K562 (cell line): ENCODE results near the gene ANAPC13. TPM values are rescaled to one million over a fixed set of nuclear protein-coding genes. Genes with fewer than 3 reads are reported as not detected.

Experiments
- ATAC-seq: fragments of 200-7000 bp; cut with Tn5 transposase; 3 replicates; pipeline ENCODE4 v1.9.1; 2020; ENCODE audit warnings: moderate library complexity
- BruUV-seq: library from RNA; stranded (reverse); fragments of 400-500 nt; replicated peaks from 2 replicates; lab custom pipeline; 2021; lab: Mats Ljungman, UMichigan
- CTCF ChIA-PET: fragments of 300-600 bp; formaldehyde crosslinking; extraction: SDS; loops from one replicate; lab custom pipeline; 2021; ENCODE audit warnings: low intra/inter-chr PET ratio; lab: Yijun Ruan, JAX
- POLR2A ChIA-PET: fragments of 300-600, 350-650 bp; sonication (Branson Sonifier 250); formaldehyde crosslinking; extraction: SDS; loops from one replicate; lab custom pipeline; 2021; ENCODE audit warnings: antibody characterized with exemption, inconsistent platforms; lab: Yijun Ruan, JAX
- DNase-seq, 4 experiments: peaks; one replicate each; pipeline versions ENCODE4 v3.0.0 to v3.0.0-alpha.2; 2011 to 2018; ENCODE audit warnings: low spot score in 3 of 4, mixed read lengths in 3 of 4; ENCODE audit errors: extremely low read depth in 1 of 4
- FAIRE-seq: peaks from 2 replicates; lab custom pipeline; 2011; peaks lifted over from hg19 to GRCh38; lab: Jason Lieb, UNC
- H2AFZ ChIP-seq: 2 replicates; pipeline ENCODE4 v1.6.0; 2011; ENCODE audit warnings: low read depth, low read length, control low read depth, inconsistent platforms
- H3K27ac ChIP-seq: fragments of 200-600 bp; 3 replicates; pipeline ENCODE4 v1.8.0; 2011; ENCODE audit warnings: low read depth, mild to moderate bottlenecking, control low read depth, inconsistent platforms, low read length, moderate library complexity, mixed read lengths; ENCODE audit errors: extremely low read depth
- H3K27me3 ChIP-seq, 2 experiments: fragments of 300-600 bp in 1 of 2; 2 replicates in 1 of 2; 3 replicates in 1 of 2; pipeline versions ENCODE4 v1.6.0 to v1.8.0; 2011; ENCODE audit warnings: inconsistent platforms in 2 of 2, low read length in 2 of 2, mild to moderate bottlenecking in 1 of 2, mixed read lengths in 1 of 2, moderate library complexity in 1 of 2; ENCODE audit not compliant: control insufficient read depth in 2 of 2, insufficient read depth in 2 of 2
- H3K36me3 ChIP-seq: fragments of 300-600 bp; 3 replicates; pipeline ENCODE4 v1.8.0; 2011; ENCODE audit warnings: mild to moderate bottlenecking, low read length, inconsistent platforms; ENCODE audit not compliant: control insufficient read depth, insufficient read depth
- H3K4me1 ChIP-seq, 2 experiments: fragments of 200-600 bp in 1 of 2; replicated peaks in 1 of 2; 2 replicates in 1 of 2; 3 replicates in 1 of 2; pipeline versions ENCODE4 v1.5.1 to v1.8.0; 2011; ENCODE audit warnings: inconsistent platforms in 2 of 2, low read length in 2 of 2, mild to moderate bottlenecking in 1 of 2, mixed read lengths in 1 of 2, moderate library complexity in 1 of 2; ENCODE audit not compliant: control insufficient read depth in 2 of 2, insufficient read depth in 2 of 2
- H3K4me2 ChIP-seq: 2 replicates; pipeline ENCODE4 v1.6.1; 2011; ENCODE audit warnings: low read length, control low read depth, inconsistent platforms, mixed read lengths; ENCODE audit not compliant: insufficient read depth
- H3K4me3 ChIP-seq: fragments of 200-600 bp; sonication (generic), shearing (Covaris generic); 2 replicates; pipeline ENCODE4 v1.5.1; 2016; ENCODE audit warnings: control low read depth, inconsistent platforms
- H3K79me2 ChIP-seq: fragments of 200-600 bp; 3 replicates; pipeline ENCODE4 v1.8.0; 2011; ENCODE audit warnings: low read length, inconsistent platforms; ENCODE audit not compliant: control insufficient read depth, insufficient read depth
- H3K9ac ChIP-seq, 2 experiments: 2 replicates each; pipeline versions ENCODE4 v1.6.0 to v1.6.1; 2011; ENCODE audit warnings: low read depth in 2 of 2, low read length in 2 of 2, control low read depth in 1 of 2, inconsistent platforms in 1 of 2, mild to moderate bottlenecking in 1 of 2, mixed read lengths in 1 of 2; ENCODE audit not compliant: insufficient read depth in 1 of 2
- H3K9me1 ChIP-seq: one replicate; pipeline ENCODE4 v1.6.0; 2011; ENCODE audit warnings: inconsistent platforms, mild to moderate bottlenecking, low read length, moderate library complexity; ENCODE audit not compliant: control insufficient read depth, insufficient read depth
- H3K9me3 ChIP-seq: replicated peaks from 2 replicates; pipeline ENCODE4 v1.5.1; 2011; ENCODE audit warnings: low read depth, low read length, inconsistent platforms; ENCODE audit not compliant: control insufficient read depth, insufficient read depth
- H4K20me1 ChIP-seq: replicated peaks from 2 replicates; pipeline ENCODE4 v1.6.1; 2011; ENCODE audit warnings: low read length, inconsistent platforms, mixed read lengths; ENCODE audit not compliant: control insufficient read depth, insufficient read depth
- ATF7 ChIP-seq: fragments of 450-650 bp; IDR thresholded peaks from 2 replicates; pipeline ENCODE4 v1.7.1; 2014; ENCODE audit warnings: mild to moderate bottlenecking, moderate library complexity
- DACH1 ChIP-seq: fragments of 450-650 bp; IDR thresholded peaks from 2 replicates; pipeline ENCODE4 v1.6.1; 2018; ENCODE audit not compliant: partially characterized antibody
- GATA2 ChIP-seq: sonication (generic); formaldehyde crosslinking; IDR thresholded peaks from 2 replicates; pipeline ENCODE4 v1.4.0; 2020; ENCODE audit warnings: mild to moderate bottlenecking, missing genetic modification reagents
- POLR2AphosphoS2 ChIP-seq: IDR thresholded peaks from 2 replicates; pipeline ENCODE4 v1.6.1; 2012; ENCODE audit warnings: low read length, improper control_type of control experiment
- SMAD4 ChIP-seq: fragments of 250-450 bp; sonication (Bioruptor Pico); conservative IDR thresholded peaks from 2 replicates; pipeline ENCODE4 v1.8.0; 2021; ENCODE audit warnings: inconsistent platforms, mild to moderate bottlenecking, moderate library complexity
- SRF ChIP-seq, 2 experiments: fragments of 250-450, 450-650 bp in 1 of 2; sonication (Bioruptor Pico) in 1 of 2; sonication (generic) in 1 of 2; formaldehyde crosslinking; IDR thresholded peaks; 2 replicates each; pipeline versions ENCODE4 v1.5.0 to v1.5.1; 2020 to 2022; ENCODE audit warnings: mild to moderate bottlenecking in 1 of 2, missing genetic modification reagents in 1 of 2
- ZNF174 ChIP-seq: fragments of 250-450 bp; sonication (Bioruptor Pico); IDR thresholded peaks from 2 replicates; pipeline ENCODE4 v1.4.0; 2020; ENCODE audit warnings: mild to moderate bottlenecking
- ZNF561 ChIP-seq: fragments of 450-650 bp; formaldehyde crosslinking; conservative IDR thresholded peaks from 2 replicates; pipeline ENCODE4 v1.4.0; 2020; ENCODE audit warnings: mild to moderate bottlenecking, moderate library complexity
- ZSCAN29 ChIP-seq: fragments of 450-650 bp; IDR thresholded peaks from 2 replicates; pipeline ENCODE4 v1.6.1; 2017
- WGBS: fragments of 100-300 bp; shearing (Covaris generic); methylation state at CpG from one replicate; pipeline ENCODE4 v1.1.6; 2016; ENCODE audit warnings: low coverage, mixed read lengths; ENCODE audit not compliant: insufficient coverage; ENCODE audit errors: missing lambda C conversion rate; 5-methylcytosine and 5-hydroxymethylcytosine counted together
- in situ Hi-C: fragments of 300-500 bp; cut with MboI; formaldehyde crosslinking; loops from 4 replicates; pipeline ENCODE4 v1.15.0; 2018; ENCODE audit warnings: inconsistent platforms, mixed read lengths
- intact Hi-C: fragments of 100-400 bp; cut with micrococcal nuclease; formaldehyde crosslinking; loops from 2 replicates; pipeline ENCODE4 v1.14.2; 2022
- polyA plus RNA-seq, 8 experiments: library from polyadenylated mRNA; depleted of rRNA in 4 of 8; stranded (reverse) in 5 of 8; unstranded in 3 of 8; fragments of >200 nt; fragmentation: Nextera tagmentation in 2 of 8; fragmentation: Illumina TruSeq in 1 of 8; extraction: Ambion mirVana in 2 of 8; extraction: Trizol in 1 of 8; gene quantifications; 2 replicates each; pipeline versions ENCODE4 v1.2.1 to v1.2.3, GENCODE V29; 2011 to 2014; ENCODE audit warnings: inconsistent platforms in 1 of 8, missing spikeins in 1 of 8
- total RNA-seq, 7 experiments: library from RNA; depleted of rRNA in 6 of 7; stranded (reverse); fragments of >200 nt in 6 of 7; fragmentation: Illumina TruSeq in 2 of 7; extraction: Trizol in 2 of 7; gene quantifications; 2 replicates each; pipeline versions ENCODE4 v1.2.1 to v1.2.3, GENCODE V29; 2011 to 2021; ENCODE audit warnings: low replicate concordance in 1 of 7
- TF ChIP-seq, protein P1 (sequence below): fragments of 250-450 bp; sonication (Bioruptor Pico); IDR thresholded peaks from 2 replicates; pipeline ENCODE4 v1.5.0; 2020; ENCODE audit warnings: mild to moderate bottlenecking
- TF ChIP-seq, protein P2 (sequence below): fragments of 450-650 bp; IDR thresholded peaks from 2 replicates; pipeline ENCODE4 v1.6.1; 2016
- TF ChIP-seq, protein P3 (sequence below): fragments of 250-450 bp; sonication (Bioruptor Pico); IDR thresholded peaks from 2 replicates; pipeline ENCODE4 v1.5.0; 2020; ENCODE audit warnings: mild to moderate bottlenecking, borderline replicate concordance

The ANAPC13 gene
- total and polyA plus RNA-seq, 9 of the 15 experiments (the other 6 are each of a cell fraction or from before 2014, with no cell fraction given): 48.5 to 238 (median 68.5) TPM

DNA sequence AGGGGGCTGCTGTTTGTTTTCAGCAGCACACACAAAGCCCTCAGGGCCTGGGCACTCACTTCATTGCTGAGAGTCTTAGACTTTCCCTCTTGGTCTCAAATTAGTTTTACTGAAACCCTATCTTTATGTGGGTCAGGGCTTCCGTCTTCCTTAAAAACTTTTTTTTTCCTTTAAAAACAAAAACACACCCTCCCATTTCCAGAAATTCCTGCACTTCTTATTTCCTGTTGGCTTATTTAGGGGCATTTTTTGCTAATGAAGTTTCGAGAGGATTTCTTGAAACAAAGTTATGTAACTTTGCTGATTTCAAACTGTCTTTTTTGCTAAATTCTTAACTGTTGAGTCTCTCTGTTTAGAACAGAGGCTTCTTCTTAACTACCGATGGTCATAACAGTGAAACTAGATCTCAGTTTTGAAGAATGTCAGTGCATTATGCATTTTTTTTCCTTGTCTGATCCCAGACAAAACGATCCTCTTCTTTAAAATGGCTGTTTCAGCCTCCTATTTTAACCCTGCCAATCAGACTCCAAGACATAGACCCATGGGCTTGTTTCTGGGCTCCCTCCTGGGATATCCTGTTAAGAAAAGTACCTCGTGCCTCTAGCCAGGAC, 23.3 kb downstream of the ANAPC13 start (continued):
- TF ChIP-seq, protein P1, sequence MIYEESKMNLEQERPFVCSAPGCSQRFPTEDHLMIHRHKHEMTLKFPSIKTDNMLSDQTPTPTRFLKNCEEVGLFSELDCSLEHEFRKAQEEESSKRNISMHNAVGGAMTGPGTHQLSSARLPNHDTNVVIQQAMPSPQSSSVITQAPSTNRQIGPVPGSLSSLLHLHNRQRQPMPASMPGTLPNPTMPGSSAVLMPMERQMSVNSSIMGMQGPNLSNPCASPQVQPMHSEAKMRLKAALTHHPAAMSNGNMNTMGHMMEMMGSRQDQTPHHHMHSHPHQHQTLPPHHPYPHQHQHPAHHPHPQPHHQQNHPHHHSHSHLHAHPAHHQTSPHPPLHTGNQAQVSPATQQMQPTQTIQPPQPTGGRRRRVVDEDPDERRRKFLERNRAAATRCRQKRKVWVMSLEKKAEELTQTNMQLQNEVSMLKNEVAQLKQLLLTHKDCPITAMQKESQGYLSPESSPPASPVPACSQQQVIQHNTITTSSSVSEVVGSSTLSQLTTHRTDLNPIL (CRISPR knock-in tag): no peak
- no peak for TF ChIP-seq GATA2 (CRISPR knock-in tag)

DNA sequence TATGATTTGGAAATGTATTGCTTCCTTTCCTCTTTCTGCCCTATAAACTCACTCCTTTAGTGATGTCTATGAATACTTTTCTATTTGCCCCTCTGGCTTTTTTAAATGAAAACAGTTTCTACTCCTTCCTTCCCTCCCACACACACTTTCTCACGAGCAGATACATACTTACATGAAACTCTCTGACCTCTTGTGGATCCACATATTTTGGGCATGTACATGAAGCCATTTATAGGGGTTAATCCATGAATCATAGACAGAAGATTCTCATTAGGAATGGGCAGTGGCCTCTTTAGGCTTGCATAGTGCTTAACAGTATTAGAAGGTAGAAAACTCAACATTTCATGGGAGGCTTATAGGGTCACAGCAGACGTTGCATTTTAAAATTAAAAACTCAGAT, 24.8 kb downstream of the ANAPC13 start:
- no peaks in the 10 kb centered on the region for H3K9me3 ChIP-seq
- H3K27ac ChIP-seq: no peak overlapping the region
- intact Hi-C loops: no loop called here
- in situ Hi-C loops: no loop called here
- H3K36me3 ChIP-seq: no peaks in the 10 kb centered on the region
- no peak for TF ChIP-seq ATF7
- TF ChIP-seq ZNF561 (CRISPR knock-in tag): no peak
- TF ChIP-seq, protein P2, sequence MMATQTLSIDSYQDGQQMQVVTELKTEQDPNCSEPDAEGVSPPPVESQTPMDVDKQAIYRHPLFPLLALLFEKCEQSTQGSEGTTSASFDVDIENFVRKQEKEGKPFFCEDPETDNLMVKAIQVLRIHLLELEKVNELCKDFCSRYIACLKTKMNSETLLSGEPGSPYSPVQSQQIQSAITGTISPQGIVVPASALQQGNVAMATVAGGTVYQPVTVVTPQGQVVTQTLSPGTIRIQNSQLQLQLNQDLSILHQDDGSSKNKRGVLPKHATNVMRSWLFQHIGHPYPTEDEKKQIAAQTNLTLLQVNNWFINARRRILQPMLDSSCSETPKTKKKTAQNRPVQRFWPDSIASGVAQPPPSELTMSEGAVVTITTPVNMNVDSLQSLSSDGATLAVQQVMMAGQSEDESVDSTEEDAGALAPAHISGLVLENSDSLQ: no peak
- TF ChIP-seq, protein P3, sequence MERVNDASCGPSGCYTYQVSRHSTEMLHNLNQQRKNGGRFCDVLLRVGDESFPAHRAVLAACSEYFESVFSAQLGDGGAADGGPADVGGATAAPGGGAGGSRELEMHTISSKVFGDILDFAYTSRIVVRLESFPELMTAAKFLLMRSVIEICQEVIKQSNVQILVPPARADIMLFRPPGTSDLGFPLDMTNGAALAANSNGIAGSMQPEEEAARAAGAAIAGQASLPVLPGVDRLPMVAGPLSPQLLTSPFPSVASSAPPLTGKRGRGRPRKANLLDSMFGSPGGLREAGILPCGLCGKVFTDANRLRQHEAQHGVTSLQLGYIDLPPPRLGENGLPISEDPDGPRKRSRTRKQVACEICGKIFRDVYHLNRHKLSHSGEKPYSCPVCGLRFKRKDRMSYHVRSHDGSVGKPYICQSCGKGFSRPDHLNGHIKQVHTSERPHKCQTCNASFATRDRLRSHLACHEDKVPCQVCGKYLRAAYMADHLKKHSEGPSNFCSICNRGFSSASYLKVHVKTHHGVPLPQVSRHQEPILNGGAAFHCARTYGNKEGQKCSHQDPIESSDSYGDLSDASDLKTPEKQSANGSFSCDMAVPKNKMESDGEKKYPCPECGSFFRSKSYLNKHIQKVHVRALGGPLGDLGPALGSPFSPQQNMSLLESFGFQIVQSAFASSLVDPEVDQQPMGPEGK: no peak
- no peak for TF ChIP-seq ZSCAN29
- TF ChIP-seq DACH1: no peak
- TF ChIP-seq SRF (CRISPR knock-in tag; IDR thresholded peaks at IDR 0.05): no peak
- no peak for TF ChIP-seq POLR2AphosphoS2
- no peak for TF ChIP-seq ZNF174 (CRISPR knock-in tag)
- no peak for TF ChIP-seq SMAD4 (CRISPR knock-in tag)
- no peak for FAIRE-seq
- no peak overlapping the region for H3K4me3 ChIP-seq
- 0% methylated on average over 2 of the region's 2 CpGs for WGBS
- POLR2A ChIA-PET: no interaction called here
- H4K20me1 ChIP-seq: no peaks in the 10 kb centered on the region
- H3K4me1 ChIP-seq: no peaks in the 10 kb centered on the region
- H3K9me1 ChIP-seq: no peaks in the 10 kb centered on the region
- no peak overlapping the region for H3K4me2 ChIP-seq
- no peak overlapping the region for H2AFZ ChIP-seq
- peaks cover 10 to 22% of the 10 kb centered on the region in 2 experiments; a peak in 4 of 5 replicates for H3K27me3 ChIP-seq
- no TSS peak for BruUV-seq
- no peak for DNase-seq
- no peak overlapping the region for H3K9ac ChIP-seq
- no peak for ATAC-seq
- no peaks in the 10 kb centered on the region for H3K79me2 ChIP-seq
- CTCF ChIA-PET: no interaction called here
